ENCODE data around the gene LEPROT. TPM values are rescaled to one million over a fixed set of nuclear protein-coding genes. Genes with fewer than 3 reads are reported as not detected.

The LEPROT gene
- total RNA-seq, 1 donor from 2014 or later, result 56.0 TPM

DNA sequence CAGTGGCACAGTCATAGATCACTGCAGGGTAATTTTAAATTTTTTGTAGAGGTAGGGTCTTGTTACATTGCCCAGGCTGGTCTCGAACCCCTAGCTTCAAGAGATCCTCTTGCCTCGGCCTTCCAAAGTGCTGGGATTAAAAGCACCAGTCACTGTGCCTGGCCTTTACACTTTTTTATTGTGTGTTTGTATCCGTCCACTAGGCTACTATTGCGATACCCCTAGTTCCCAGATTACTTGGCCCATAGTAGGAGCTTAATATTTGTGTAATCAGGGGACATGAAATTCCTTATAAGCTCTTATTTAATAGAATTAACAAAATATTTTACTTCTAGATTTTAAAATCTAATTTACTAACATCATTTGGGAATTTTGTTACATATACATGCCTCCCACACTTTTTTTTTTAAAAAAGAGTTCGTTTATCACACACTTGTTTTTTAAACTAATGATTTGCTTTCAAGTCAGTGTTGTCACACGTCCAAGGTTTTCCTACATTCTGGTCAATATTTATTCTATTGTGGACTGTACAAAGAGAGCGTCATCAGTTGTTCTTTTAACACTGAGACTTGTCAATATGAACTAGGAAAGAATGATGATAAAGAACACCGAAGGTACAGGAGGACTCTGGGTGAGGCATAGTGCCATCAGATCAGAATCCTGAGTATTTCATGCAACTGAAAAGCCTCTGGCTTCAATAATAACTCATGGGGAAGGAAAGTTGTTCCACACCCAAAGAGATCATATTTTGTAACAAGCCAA is 63.7 kb downstream of the LEPROT start:
- H3K27me3 Mint-ChIP-seq (ENCODE audit: unreplicated experiment), result peaks cover 2% of the 10 kb centered on the region
- no peaks in the 10 kb centered on the region for H3K36me3 Mint-ChIP-seq (ENCODE audit: unreplicated experiment)
- TF ChIP-seq, protein P1, sequence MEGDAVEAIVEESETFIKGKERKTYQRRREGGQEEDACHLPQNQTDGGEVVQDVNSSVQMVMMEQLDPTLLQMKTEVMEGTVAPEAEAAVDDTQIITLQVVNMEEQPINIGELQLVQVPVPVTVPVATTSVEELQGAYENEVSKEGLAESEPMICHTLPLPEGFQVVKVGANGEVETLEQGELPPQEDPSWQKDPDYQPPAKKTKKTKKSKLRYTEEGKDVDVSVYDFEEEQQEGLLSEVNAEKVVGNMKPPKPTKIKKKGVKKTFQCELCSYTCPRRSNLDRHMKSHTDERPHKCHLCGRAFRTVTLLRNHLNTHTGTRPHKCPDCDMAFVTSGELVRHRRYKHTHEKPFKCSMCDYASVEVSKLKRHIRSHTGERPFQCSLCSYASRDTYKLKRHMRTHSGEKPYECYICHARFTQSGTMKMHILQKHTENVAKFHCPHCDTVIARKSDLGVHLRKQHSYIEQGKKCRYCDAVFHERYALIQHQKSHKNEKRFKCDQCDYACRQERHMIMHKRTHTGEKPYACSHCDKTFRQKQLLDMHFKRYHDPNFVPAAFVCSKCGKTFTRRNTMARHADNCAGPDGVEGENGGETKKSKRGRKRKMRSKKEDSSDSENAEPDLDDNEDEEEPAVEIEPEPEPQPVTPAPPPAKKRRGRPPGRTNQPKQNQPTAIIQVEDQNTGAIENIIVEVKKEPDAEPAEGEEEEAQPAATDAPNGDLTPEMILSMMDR (IDR thresholded peaks at IDR 0.05; ENCODE audit: partially characterized antibody, unreplicated experiment), result no peak
- peaks cover 7% of the 10 kb centered on the region for H3K4me1 Mint-ChIP-seq (ENCODE audit: low read depth, unreplicated experiment)
- H3K9me3 Mint-ChIP-seq (ENCODE audit: unreplicated experiment), result no peaks in the 10 kb centered on the region
- DNase-seq, result no peak
- H3K4me3 Mint-ChIP-seq (ENCODE audit: unreplicated experiment), result no peak overlapping the region
- H3K27ac Mint-ChIP-seq (ENCODE audit: unreplicated experiment), result no peak overlapping the region

Other genes with a start within 250 kb of the LEPROT start
- 54.6 TPM for gene DNAJC6, start 111.1 kb upstream of the LEPROT start, total RNA-seq (ENCODE audit: unreplicated experiment)
- gene LEPR, start within 50 bp of the LEPROT start, total RNA-seq (ENCODE audit: unreplicated experiment), result 6.8 TPM

Data from glutamatergic neuron (in vitro differentiated cells).